HepG2 (cell line): ENCODE results near the gene CD248. TPM values are rescaled to one million over a fixed set of nuclear protein-coding genes. Genes with fewer than 3 reads are reported as not detected.

Experiments used
- ARHGAP35 ChIP-seq: sonication (generic); formaldehyde crosslinking; IDR thresholded peaks from 2 replicates; pipeline ENCODE4 v1.9.0; 2022; ENCODE audit warnings: mild to moderate bottlenecking, inconsistent platforms, moderate library complexity, missing genetic modification reagents, borderline replicate concordance
- EHMT2 ChIP-seq: fragments of 200-600 bp; sonication (generic); IDR thresholded peaks from 2 replicates; pipeline ENCODE4 v1.7.0; 2017; ENCODE audit warnings: antibody characterized with exemption, low read depth, low read length, borderline replicate concordance
- FOXK2 ChIP-seq: fragments of 450-650 bp; IDR thresholded peaks from 2 replicates; pipeline ENCODE4 v1.6.1; 2016
- GABPA ChIP-seq, 2 experiments: IDR thresholded peaks; 2 replicates each; pipeline ENCODE4 v1.6.1; 2011 to 2016; ENCODE audit warnings: low read depth in 2 of 2, low read length in 1 of 2, missing biosample characterization in 1 of 2, missing genetic modification characterization in 1 of 2
- IRF2 ChIP-seq: IDR thresholded peaks from 2 replicates; pipeline ENCODE4 v1.6.1; 2018; ENCODE audit warnings: missing genetic modification reagents, missing compliant biosample characterization
- KDM6A ChIP-seq: IDR thresholded peaks from 2 replicates; pipeline ENCODE4 v1.6.1; 2016; ENCODE audit warnings: low read depth
- NONO ChIP-seq, 2 experiments: fragments of 450-650 bp in 1 of 2; sonication (generic) in 1 of 2; formaldehyde crosslinking in 1 of 2; IDR thresholded peaks in 1 of 2; conservative IDR thresholded peaks in 1 of 2; 2 replicates each; pipeline versions ENCODE4 v1.6.1 to v1.8.0; 2017 to 2022; ENCODE audit warnings: mild to moderate bottlenecking in 1 of 2, missing genetic modification reagents in 1 of 2, moderate library complexity in 1 of 2
- PHF21A ChIP-seq: sonication (generic); formaldehyde crosslinking; IDR thresholded peaks from 2 replicates; pipeline ENCODE4 v1.5.0; 2020; ENCODE audit warnings: mild to moderate bottlenecking, missing genetic modification reagents
- PHF5A ChIP-seq: IDR thresholded peaks from one replicate; pipeline ENCODE4 v1.6.1; 2018; ENCODE audit warnings: low read depth, missing genetic modification reagents; ENCODE audit not compliant: unreplicated experiment
- SRF ChIP-seq: IDR thresholded peaks from 2 replicates; pipeline ENCODE4 v1.6.1; 2011; ENCODE audit warnings: mild to moderate bottlenecking, low read depth, low read length, moderate library complexity
- TAF1 ChIP-seq: sonication (generic); formaldehyde crosslinking; IDR thresholded peaks from 2 replicates; pipeline ENCODE4 v1.4.0; 2020; ENCODE audit warnings: missing genetic modification reagents
- THAP11 ChIP-seq: IDR thresholded peaks from 2 replicates; pipeline ENCODE4 v1.6.1; 2016; ENCODE audit warnings: missing biosample characterization, missing genetic modification reagents
- ZFP1 ChIP-seq: IDR thresholded peaks from 2 replicates; pipeline ENCODE4 v1.6.1; 2016
- ZKSCAN1 ChIP-seq: fragments of 150-350 bp; IDR thresholded peaks from 2 replicates; pipeline ENCODE4 v1.6.1; 2014; ENCODE audit warnings: low read length
- ZNF138 ChIP-seq: sonication (generic); formaldehyde crosslinking; IDR thresholded peaks from 2 replicates; pipeline ENCODE4 v1.5.0; 2020; ENCODE audit warnings: mild to moderate bottlenecking, low read depth, missing genetic modification reagents
- ZNF20 ChIP-seq: sonication (generic); formaldehyde crosslinking; IDR thresholded peaks from 2 replicates; pipeline ENCODE4 v1.4.0; 2020; ENCODE audit warnings: mild to moderate bottlenecking, moderate library complexity, missing genetic modification reagents
- ZNF660 ChIP-seq: sonication (generic); formaldehyde crosslinking; IDR thresholded peaks from 2 replicates; pipeline ENCODE4 v1.5.1; 2020; ENCODE audit warnings: mild to moderate bottlenecking, low read depth, missing genetic modification reagents, borderline replicate concordance
- ZNF773 ChIP-seq: sonication (generic); formaldehyde crosslinking; IDR thresholded peaks from 2 replicates; pipeline ENCODE4 v1.4.0; 2020; ENCODE audit warnings: missing genetic modification reagents, borderline replicate concordance
- ZNF841 ChIP-seq: sonication (generic); formaldehyde crosslinking; IDR thresholded peaks from 2 replicates; pipeline ENCODE4 v1.8.1; 2023; ENCODE audit warnings: missing genetic modification reagents, borderline replicate concordance
- ZZZ3 ChIP-seq: sonication (generic); formaldehyde crosslinking; IDR thresholded peaks from 2 replicates; pipeline ENCODE4 v1.4.0; 2020; ENCODE audit warnings: missing genetic modification reagents, mild to moderate bottlenecking, borderline replicate concordance
- polyA plus RNA-seq, 8 experiments: library from polyadenylated mRNA; depleted of rRNA in 3 of 8; stranded (reverse) in 7 of 8; unstranded in 1 of 8; fragments of >200 nt; fragmentation: Illumina TruSeq in 4 of 8; extraction: Trizol in 4 of 8; gene quantifications; 2 replicates each; pipeline versions ENCODE4 v1.2.1 to v1.2.3, GENCODE V29; 2011 to 2016; ENCODE audit warnings: low read depth in 4 of 8, missing spikeins in 1 of 8, mixed read lengths in 1 of 8; ENCODE audit not compliant: insufficient read depth in 1 of 8
- total RNA-seq, 5 experiments: library from RNA; depleted of rRNA; stranded (reverse); fragments of >200 nt; fragmentation: Illumina TruSeq; extraction: Trizol; gene quantifications; 2 replicates each; pipeline ENCODE4 v1.2.3, GENCODE V29; 2016; ENCODE audit warnings: low read depth in 1 of 5
- TF ChIP-seq, protein P1 (sequence below): sonication (generic); formaldehyde crosslinking; IDR thresholded peaks from 2 replicates; pipeline ENCODE4 v1.5.0; 2020; ENCODE audit warnings: missing genetic modification reagents
- TF ChIP-seq, protein P2 (sequence below): sonication (generic); formaldehyde crosslinking; IDR thresholded peaks from 2 replicates; pipeline ENCODE4 v1.4.0; 2020; ENCODE audit warnings: missing genetic modification reagents
- TF ChIP-seq, protein P3 (sequence below): IDR thresholded peaks from 2 replicates; pipeline ENCODE4 v1.6.1; 2018; ENCODE audit warnings: missing genetic modification reagents, mild to moderate bottlenecking, missing compliant biosample characterization
- TF ChIP-seq, protein P4 (sequence below): sonication (generic); formaldehyde crosslinking; IDR thresholded peaks from 2 replicates; pipeline ENCODE4 v1.4.0; 2020; ENCODE audit warnings: mild to moderate bottlenecking, missing genetic modification reagents

Gene CD248
- total and polyA plus RNA-seq, 2 of the 13 experiments (the other 11 are each of a cell fraction or from before 2014, with no cell fraction given): 0.25 to 0.35 TPM

DNA sequence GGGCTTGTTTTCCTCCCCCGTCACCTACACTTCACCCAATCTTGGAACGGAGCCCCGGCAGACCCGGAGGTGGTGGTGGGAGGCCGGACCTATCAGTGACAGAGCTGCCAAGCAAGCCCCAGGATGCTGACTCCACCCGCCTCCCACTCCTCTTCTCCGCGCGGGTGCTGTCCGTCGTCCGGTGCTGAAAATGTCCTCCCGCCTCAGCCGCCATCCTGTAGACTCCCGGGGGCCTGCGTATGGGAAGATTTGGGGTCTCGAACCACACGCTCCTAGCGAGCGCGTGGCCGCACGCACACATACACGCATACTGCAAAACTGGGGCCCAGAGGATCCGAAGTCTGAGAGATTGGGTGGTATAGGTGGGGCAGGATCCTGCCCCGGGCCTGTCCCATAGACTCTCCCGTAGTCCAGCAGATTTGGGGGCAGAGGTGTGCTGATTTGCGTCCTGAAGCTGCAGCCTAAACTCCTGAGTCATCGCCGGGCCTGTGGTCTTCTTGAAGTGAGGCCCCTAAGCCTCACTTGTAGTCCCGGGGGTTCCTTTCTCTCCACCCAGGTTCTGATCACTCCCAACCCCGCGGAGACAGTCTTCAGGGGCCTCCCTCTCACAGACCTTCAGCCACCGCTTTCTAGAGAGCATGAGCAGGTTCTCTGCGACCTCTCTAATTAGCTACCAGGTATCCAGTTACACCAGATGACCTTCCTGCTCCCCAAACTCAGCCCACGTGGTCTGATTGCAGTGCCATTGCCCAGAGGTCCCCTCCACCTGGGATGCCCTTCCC lies 27.1 kb downstream of the CD248 start (continued):
- no peak for TF ChIP-seq ZKSCAN1
- TF ChIP-seq TAF1 (CRISPR knock-in tag): no peak
- no peak for TF ChIP-seq SRF
- TF ChIP-seq, protein P1, sequence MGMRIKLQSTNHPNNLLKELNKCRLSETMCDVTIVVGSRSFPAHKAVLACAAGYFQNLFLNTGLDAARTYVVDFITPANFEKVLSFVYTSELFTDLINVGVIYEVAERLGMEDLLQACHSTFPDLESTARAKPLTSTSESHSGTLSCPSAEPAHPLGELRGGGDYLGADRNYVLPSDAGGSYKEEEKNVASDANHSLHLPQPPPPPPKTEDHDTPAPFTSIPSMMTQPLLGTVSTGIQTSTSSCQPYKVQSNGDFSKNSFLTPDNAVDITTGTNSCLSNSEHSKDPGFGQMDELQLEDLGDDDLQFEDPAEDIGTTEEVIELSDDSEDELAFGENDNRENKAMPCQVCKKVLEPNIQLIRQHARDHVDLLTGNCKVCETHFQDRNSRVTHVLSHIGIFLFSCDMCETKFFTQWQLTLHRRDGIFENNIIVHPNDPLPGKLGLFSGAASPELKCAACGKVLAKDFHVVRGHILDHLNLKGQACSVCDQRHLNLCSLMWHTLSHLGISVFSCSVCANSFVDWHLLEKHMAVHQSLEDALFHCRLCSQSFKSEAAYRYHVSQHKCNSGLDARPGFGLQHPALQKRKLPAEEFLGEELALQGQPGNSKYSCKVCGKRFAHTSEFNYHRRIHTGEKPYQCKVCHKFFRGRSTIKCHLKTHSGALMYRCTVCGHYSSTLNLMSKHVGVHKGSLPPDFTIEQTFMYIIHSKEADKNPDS: no peak
- no peak for TF ChIP-seq PHF5A (CRISPR knock-in tag)
- TF ChIP-seq NONO (IDR thresholded peaks at IDR 0.05): no peak
- no peak; the same call in 1 of the 2 replicates for TF ChIP-seq NONO (CRISPR knock-in tag; conservative IDR thresholded peaks at IDR 0.05)
- TF ChIP-seq EHMT2: no peak
- TF ChIP-seq, protein P2, sequence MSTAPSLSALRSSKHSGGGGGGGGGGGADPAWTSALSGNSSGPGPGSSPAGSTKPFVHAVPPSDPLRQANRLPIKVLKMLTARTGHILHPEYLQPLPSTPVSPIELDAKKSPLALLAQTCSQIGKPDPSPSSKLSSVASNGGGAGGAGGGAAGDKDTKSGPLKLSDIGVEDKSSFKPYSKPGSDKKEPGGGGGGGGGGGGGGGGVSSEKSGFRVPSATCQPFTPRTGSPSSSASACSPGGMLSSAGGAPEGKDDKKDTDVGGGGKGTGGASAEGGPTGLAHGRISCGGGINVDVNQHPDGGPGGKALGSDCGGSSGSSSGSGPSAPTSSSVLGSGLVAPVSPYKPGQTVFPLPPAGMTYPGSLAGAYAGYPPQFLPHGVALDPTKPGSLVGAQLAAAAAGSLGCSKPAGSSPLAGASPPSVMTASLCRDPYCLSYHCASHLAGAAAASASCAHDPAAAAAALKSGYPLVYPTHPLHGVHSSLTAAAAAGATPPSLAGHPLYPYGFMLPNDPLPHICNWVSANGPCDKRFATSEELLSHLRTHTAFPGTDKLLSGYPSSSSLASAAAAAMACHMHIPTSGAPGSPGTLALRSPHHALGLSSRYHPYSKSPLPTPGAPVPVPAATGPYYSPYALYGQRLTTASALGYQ: no peak; the same call in 1 of the 2 replicates
- TF ChIP-seq KDM6A: no peak
- no peak for TF ChIP-seq ZFP1
- no peak for TF ChIP-seq PHF21A
- TF ChIP-seq, protein P3, sequence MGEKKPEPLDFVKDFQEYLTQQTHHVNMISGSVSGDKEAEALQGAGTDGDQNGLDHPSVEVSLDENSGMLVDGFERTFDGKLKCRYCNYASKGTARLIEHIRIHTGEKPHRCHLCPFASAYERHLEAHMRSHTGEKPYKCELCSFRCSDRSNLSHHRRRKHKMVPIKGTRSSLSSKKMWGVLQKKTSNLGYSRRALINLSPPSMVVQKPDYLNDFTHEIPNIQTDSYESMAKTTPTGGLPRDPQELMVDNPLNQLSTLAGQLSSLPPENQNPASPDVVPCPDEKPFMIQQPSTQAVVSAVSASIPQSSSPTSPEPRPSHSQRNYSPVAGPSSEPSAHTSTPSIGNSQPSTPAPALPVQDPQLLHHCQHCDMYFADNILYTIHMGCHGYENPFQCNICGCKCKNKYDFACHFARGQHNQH (CRISPR knock-in tag): peak; percentile 22; the same call in 1 of the 2 replicates
- 0 out of 2 replicates have a peak, but pooled peaks have one; percentile 68 for TF ChIP-seq ZNF841 (CRISPR knock-in tag)
- TF ChIP-seq FOXK2: no peak
- no peak; the same call in 1 of the 2 replicates for TF ChIP-seq ZZZ3 (CRISPR knock-in tag)
- 0 out of 2 replicates have a peak, but pooled peaks have one; percentile 47 for TF ChIP-seq ZNF20 (CRISPR knock-in tag)
- 0 out of 2 replicates have a peak, but pooled peaks have one; percentile 73 for TF ChIP-seq ARHGAP35 (CRISPR knock-in tag)
- no peak; the same call in 1 of the 2 replicates for TF ChIP-seq ZNF138 (CRISPR knock-in tag)
- peak; percentile 84 for TF ChIP-seq IRF2 (CRISPR knock-in tag)
- TF ChIP-seq, protein P4, sequence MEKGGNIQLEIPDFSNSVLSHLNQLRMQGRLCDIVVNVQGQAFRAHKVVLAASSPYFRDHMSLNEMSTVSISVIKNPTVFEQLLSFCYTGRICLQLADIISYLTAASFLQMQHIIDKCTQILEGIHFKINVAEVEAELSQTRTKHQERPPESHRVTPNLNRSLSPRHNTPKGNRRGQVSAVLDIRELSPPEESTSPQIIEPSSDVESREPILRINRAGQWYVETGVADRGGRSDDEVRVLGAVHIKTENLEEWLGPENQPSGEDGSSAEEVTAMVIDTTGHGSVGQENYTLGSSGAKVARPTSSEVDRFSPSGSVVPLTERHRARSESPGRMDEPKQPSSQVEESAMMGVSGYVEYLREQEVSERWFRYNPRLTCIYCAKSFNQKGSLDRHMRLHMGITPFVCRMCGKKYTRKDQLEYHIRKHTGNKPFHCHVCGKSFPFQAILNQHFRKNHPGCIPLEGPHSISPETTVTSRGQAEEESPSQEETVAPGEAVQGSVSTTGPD (CRISPR knock-in tag): 0 out of 2 replicates have a peak, but pooled peaks have one; percentile 23
- TF ChIP-seq THAP11 (CRISPR knock-in tag): no peak
- no peak for TF ChIP-seq GABPA (IDR thresholded peaks at IDR 0.05; ENCODE audit: low read depth, low read length)
- TF ChIP-seq GABPA (CRISPR knock-in tag; IDR thresholded peaks at IDR 0.05; ENCODE audit: low read depth): no peak
- no peak for TF ChIP-seq ZNF660 (CRISPR knock-in tag)
- TF ChIP-seq ZNF773 (CRISPR knock-in tag): peak; percentile 90; the same call in 1 of the 2 replicates
